ENCODE measurements around the gene THRB.

- TF ChIP-seq REST (tag by site-specific recombination; IDR thresholded peaks at IDR 0.05) (no peak), ZSCAN5A (tag by site-specific recombination; IDR thresholded peaks at IDR 0.05) (no peak)
Measured at GRCh38 chr3:24164967-24165602, 329.6 kb downstream of the THRB start.
